ENCODE results near the gene STARD5.
A peak's percentile ranks its signal among the peaks of the same experiment; 100 is the strongest.

STARD5 gene

GRCh38 chr15:81288616-81289015, 35.3 kb downstream of the STARD5 start:
- DNase-seq: no peak

GRCh38 chr15:81288040-81288439, 35.9 kb downstream of the STARD5 start:
- no peak for DNase-seq

DNA sequence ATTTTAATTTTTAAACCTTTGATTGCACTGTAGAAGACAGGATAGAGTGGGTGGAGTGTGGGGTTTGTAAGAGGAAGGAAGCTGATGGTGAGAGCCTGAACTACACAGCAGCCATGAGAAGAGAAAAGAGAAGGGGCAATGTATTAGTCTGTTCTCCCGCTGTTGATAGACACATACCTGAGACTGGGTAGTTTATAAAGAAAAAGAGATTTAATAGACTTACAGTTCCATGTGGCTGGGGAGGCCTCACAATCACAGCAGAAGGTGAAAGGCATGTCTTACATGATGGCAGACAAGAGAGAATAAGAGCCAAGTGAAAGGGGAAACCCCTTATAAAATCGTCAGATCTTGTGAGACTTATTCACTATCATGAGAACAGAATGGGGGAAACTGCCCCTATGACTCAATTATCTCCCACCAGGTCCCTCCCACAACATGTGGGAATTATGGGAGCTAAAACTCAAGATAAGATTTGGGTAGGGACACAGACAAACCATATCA, 37.3 kb downstream of the STARD5 start:
- no peak for DNase-seq

DNA sequence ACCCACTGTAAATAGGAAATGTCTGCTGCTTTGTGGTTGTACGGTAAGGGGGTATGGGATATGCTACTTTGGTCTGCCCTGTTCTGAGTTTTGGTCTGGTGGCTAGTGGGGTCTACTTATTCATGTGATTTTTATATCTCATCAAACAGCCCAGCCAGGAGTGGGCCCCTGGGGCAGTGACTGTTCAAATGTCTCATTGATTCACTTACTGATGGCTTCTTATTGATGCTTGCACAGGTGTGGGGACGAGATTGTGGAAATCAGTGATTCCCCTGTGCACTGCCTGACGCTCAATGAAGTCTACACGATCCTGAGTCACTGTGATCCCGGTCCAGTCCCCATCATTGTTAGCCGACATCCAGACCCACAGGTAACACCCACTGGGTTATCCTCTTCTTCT, 38.5 kb downstream of the STARD5 start:
- DNase-seq: no peak

DNA sequence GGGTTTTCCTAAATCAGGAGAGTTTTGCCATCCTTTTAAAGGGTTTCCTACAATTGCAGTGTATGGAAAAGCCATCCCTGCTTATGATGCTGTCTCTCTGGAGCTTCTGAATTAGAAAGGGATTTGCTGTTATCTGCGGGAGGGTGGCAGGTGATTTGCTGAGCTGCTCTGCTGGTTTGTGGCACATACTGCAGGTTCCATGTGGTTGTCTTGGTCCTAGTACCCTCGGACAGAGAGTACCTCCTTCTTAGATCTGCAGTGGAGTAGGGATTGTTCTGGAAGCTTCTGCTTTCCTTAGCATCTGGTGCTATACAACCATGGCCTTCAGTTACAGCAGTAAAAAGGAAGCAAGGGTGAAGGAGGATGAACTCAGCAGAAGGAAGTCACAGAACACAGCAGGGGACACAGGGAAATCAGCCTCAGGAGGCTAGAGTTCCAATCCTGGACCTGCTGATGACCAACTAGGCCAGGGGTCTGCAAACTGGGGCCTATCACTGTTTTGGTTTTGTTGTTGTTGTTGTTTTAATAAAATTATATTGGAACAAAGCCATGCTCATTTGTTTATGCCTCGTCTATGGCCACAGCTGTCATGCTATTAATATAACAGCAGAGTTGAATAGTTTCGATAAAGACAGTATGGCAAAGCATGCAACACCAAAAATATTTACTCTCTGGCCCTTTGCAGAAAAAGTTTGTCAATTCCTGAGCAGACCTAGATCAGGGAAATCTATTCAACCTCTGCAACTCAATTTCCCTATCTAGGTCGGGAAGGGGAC, 39.5 kb downstream of the STARD5 start:
- DNase-seq: no peak

- no peak for DNase-seq
Measured at GRCh38 chr15:81282911-81283310, 41.0 kb downstream of the STARD5 start.

DNA sequence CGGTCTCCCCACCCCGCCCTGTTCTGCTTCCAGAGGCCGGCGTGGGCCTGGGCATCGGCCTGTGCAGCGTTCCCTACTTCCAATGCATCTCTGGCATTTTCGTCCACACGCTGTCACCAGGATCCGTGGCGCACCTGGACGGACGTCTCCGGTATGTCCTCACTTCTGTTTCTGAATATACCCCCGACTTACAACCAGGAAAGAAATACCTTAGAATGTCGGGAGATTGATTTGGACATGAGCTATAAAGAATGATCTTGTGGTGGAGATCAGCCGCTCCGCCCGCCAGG, 41.4 kb downstream of the STARD5 start:
- no peak for DNase-seq

GRCh38 chr15:81281766-81282605, 42.0 kb downstream of the STARD5 start:
- no peak for DNase-seq

- DNase-seq: no peak
Measured at GRCh38 chr15:81281456-81281735, 42.5 kb downstream of the STARD5 start.

DNA sequence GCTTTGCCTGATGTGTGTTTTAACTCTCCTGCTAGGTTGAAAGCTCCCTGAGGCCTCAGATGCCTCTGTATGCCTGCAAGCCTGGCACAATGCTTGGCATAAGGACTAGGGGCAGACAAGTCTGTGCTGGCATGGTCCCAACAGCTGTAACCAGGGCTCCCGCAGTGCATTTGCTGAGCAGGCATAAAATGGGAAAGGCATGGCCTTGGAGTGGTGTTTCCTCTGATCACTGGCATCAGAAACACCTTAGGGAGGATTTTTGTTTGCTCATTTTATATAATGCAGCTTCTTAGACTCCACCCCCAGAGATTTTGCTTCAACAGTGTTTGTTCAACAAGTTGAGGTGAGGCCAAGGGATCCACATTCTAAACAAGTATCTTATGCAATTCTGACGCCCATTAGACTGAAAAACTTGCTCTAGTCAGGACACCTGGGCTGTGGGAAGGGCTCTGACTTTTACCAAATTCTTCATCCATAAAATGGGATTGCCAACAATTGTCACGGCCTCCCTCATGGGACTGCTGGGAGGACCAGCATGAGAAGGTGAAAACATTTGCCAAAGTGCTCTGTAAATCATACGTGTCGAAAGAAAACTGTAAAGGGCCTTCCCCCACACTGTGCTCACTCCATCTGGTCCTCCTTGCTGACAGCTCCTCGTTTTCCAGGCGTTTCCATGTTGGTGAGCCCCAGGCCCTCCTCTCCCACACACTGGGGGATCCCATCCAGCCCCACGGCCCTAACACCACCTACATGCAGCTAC, 43.1 kb downstream of the STARD5 start:
- no peak for DNase-seq

DNA sequence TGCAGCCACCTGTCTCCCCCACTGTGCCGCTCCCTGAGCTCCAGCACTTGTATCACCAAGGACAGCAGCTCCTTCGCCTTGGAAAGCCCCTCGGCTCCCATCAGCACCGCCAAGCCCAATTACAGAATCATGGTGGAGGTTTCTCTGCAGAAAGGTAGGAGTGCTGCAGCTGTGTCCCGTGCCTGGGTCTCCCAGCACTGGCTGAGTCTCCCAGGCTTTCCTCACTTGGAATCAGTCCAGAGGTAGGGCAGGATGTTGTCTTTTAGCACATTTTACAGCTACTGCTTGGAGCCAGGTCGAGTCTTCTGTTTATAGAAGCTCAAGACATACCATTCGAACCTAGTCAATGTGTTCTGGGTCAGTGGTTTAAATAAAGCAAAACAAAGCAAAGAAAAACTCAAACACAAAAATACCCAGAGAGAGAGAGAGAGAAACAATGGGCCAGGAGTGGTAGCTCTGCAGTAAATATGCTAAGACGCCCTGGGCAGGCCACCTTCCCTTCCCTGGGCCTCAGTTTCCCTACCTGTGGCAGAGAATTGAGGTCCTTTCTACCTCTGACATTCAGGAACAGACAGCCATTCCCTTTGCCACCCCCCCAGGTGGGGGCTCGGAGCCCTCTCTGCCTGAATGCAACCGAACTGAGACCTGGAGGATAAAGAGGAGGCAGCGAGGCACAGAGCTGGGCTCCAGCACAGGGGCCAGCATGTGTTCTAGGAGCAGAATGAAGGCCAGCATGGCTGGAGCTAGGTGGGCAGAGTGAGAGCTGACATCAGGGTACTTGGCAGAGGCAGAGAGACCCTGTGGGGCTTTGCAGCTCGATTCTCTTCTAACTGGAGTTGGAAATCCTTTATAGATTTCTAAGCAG, 44.1 kb downstream of the STARD5 start:
- DNase-seq: no peak

- DNase-seq: no peak
Measured at GRCh38 chr15:81278306-81279029, 45.5 kb downstream of the STARD5 start.

DNA sequence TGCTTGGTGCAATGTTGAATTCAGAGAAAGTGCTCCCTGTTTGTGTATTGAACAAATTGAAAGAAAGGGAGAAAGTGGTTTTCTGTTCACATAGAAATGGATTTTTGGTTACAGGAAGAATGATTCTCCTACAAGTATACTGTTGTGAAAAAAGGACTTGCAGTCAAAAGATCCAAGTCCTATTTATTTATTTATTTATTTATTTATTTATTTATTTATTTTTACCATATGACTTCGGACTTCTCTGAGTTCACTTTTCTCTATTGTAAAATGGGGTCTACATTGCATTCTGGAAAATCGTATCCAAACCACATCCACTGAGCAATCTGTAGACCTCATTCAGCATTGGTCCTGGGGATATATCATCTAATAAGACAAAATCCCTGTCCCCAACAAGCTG, 46.1 kb downstream of the STARD5 start:
- DNase-seq: no peak

DNA sequence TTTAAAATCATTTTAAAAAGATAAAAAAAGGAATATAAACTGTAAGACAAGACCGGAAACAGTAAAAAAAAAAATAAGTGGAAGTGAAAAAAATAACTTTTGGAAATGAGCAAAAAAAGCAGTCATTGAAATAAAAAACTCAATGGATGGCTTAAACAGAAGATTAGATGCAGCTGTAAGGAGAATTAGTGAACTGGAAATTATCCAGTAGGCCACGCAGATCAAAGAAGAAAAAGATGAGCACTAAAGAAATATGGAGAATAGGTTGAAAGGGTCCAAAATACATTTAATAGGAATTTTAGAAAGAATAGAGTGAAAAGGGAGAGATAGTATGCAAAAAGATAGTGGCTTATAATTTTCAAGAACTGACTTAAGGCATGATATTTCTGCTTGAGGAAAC, 47.0 kb downstream of the STARD5 start:
- DNase-seq: no peak

DNA sequence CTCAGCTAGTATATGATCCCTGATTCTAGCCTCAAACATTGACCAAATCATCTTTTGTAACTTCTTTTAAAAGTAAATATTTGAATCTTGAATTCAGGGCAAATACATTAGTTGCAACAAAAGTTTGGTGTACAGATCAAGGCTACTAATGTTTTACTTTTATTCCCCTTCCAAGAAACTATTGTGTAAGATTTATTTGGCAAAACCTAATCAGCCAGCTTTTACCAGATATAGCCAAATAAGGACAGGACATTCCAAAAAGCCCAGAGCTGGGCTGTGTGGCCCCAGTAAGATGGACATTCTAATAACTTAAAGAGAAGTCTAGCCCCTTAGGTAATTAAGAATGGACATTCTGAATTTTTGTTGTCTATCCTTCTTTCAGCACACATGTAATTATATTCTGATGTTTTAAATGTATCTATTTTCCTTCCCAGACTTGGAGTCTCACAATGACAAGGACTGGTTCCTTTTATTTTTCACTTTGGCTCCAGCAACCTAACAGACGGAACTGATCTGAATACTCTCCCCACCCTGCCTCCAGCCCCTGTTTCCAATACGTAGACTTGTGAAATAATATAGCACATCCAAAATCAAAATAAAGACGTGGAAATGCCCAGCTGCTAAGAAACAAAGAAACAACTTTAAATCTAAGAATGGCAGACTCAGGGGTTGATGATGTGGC, 48.1 kb downstream of the STARD5 start:
- no peak for DNase-seq

DNA sequence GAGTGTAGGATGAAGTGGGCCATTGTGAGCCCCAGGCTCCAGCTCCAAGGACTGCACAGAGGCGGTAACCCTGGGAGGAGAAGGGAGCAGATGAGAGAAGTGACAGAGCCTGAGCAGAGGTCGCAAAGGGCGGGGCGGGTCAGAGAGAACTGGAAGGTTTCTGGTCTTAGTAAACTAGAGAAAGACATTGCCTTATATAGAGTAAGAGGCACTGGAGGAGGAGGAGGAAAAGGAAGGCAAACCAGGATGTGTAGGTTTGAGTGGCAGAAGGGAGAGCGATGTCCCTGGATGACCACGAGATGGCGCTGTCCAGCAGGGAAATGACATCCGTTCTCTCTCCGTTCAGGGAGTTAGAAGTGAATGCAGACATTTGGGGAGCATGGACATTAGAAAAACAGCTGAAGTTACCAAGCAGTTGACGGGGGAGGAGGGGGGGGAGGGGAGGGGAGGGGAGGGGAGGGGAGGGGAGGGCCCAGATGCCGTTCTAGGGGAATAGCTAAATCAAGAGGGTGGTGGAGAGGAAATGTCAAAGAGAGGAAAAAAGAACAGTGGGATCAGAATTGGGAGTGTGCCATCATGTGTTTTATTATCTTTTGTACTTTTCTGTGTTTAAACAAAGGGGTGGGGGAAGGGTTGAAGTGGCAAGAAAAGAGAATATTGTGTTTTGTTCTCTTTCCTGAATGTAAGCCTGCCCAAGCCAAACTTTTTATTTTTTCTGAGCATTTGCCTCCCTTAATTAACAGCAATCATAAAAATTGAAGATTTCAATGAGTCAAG, 48.8 kb downstream of the STARD5 start:
- DNase-seq: peak; percentile 91

DNA sequence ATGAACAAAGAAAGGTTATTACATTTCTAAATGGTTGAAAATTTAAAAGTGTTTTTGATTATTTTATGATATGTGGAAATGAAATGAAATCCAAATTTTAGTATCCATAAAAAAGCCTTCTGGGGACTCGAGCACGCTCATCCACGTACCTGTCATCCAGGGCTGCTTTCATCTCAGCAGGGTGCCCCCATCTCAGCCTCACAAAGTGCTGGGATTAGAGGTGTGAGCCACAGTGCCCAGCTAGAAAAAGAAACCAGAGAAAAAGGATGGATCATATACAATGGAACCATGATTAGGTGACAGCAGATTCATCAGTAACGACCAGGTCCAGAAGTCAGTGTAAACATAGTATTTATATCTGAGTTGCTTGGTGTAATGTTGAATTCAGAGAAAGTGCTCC, 49.7 kb downstream of the STARD5 start:
- DNase-seq: no peak

DNA sequence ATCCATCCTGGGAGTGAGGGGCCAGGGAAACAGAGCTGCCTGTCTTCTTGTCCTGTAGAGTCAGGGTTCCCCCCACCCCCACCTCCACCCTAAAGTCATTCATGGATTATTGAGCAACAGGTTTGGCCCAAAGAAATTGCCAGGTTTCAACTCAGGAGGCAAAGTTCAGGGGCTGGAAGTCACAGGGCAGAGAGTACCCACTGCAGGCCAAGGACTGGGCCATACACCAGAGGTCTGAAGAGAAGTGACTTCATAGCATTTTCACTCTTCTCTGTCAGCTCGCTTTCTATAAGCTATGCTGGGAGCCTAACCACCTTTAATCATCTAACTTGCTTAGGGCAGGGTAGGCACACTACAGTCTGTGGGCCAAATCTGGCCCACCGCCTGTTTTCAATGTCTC, 50.1 kb downstream of the STARD5 start:
- DNase-seq: no peak

DNA sequence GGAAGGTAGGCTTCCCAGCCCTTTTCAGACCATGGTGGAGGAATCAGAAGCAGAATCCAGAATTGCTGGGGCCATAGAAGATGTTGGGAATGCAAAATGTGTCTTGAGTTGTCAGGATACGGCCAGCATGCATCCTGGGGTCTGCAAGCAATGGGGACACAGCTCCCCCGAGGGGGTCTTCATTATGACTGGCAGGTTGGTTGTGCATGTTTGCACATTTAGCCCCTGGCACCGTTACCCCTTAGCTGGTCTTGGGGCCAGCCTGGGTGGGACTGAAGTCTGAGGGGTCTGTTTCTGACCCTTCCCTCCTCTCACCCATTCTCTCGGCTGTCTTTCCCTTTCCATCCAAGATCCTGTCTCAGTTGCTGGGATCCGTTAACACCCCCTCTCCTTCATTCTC, 50.7 kb downstream of the STARD5 start:
- DNase-seq: no peak

DNA sequence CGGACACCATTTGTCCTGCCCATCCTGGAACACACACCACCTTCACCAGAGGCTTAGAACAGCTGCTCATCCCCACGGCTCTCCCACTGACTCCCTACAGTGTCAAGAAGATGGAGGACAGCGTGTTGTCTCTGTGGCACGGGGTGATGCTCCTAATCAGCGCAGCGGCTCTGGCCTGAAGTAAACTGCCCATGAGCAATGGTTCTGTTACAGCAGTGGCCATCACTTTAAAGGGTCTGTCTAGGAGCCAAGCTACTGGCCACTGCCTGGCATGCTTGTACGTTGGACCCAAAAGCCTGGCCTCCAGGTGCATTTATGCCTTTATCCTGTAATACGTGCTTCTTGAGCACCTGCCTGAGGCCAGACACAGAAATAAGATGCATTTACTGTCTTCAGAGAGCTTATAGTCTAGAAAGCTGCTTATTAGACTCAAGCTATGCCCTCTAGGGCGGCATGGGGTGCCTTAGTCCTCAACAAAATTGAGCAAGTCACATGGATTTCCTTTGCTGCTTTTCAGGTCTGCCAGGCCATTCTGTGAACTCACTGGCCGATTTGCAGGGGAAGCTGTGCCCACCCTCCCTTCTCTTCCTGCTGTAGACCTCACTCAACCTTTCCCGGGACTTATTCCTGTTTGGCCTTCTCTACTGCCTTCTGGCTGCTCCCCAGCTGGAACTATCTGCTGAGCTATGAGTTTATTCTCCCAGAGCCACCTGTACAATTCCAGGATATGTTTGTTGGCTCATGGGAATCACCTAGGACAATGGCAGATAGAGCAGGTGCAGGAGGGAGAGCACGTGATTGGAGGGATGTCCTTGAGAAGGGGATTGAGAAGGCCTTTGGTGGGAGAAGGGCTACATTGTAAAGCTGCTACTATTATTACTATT, 51.9 kb downstream of the STARD5 start:
- DNase-seq: no peak

All from eye (tissue), 1 donor.